HG02938 (cell line): ENCODE results near the gene TMEM256.

Experiments used
- ATAC-seq: cut with Tn5 transposase; IDR thresholded peaks from one replicate; pipeline ENCODE4 v1.9.1; 2021; ENCODE audit warnings: mild to moderate bottlenecking, moderate library complexity; ENCODE audit not compliant: unreplicated experiment

TMEM256 gene

DNA sequence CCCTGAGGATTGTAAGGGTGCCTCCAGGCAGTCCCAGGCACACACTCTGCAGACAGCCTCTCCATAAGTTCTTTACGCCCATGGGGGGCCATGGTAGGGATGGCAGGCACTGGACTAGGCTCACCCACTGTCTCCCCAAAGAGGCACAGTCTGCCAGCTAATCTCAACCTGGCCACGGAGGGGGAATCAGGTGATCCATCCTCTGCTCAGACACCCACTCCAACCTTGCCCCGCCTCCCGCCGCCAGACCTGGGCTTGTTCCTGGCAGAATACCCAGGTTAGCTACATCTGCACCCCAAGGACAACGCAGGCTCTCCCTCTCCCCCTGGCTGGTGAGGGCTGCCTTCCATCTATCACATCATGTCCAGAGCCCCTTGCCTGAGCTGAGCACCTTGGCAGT, 5.0 kb upstream of the TMEM256 start:
- ATAC-seq: no peak

DNA sequence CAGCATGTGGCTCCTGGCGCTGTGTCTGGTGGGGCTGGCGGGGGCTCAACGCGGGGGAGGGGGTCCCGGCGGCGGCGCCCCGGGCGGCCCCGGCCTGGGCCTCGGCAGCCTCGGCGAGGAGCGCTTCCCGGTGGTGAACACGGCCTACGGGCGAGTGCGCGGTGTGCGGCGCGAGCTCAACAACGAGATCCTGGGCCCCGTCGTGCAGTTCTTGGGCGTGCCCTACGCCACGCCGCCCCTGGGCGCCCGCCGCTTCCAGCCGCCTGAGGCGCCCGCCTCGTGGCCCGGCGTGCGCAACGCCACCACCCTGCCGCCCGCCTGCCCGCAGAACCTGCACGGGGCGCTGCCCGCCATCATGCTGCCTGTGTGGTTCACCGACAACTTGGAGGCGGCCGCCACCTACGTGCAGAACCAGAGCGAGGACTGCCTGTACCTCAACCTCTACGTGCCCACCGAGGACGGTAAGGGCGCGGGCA, 4.4 kb upstream of the TMEM256 start:
- no peak for ATAC-seq

DNA sequence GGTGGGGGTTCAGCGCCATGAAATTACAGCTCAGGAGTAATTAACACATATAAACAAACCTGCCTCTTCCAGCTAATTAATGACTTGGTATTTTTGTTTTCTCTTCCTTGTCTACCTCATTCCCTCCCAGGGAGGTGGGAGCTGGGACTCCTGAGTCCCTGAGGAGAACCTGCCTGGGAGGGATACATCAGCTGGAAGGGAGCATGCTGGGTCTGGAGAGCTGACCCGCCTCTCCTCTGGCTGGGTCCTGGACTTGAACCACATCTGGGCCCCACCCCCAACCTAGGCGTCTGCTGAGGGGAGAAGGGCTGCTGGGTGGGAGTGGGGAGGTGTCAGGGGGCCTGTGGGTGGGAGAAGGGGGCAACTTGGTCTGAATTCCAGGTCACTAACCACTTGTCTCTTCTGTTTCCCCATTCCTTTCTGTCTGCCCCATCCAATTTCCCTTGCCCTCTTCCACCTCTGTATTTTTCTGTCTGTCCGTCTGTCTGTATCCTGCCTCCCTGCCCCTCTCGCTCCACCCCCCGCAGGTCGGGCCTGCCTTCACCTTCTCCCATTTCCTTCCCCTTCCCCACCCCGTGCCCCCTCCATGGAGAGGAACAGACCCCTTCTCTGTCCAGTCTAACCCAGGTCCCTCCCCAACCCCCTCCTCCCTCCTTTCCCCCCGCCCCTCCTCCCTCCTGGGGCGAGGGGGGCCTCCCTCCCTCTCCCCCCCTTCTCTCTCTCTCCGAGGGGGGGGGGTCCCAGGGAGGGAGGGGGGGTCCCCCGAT, 3.8 kb upstream of the TMEM256 start, which contains the start of gene NLGN2:
Gene NLGN2, plus strand, starts transcription at position 361 of the 767 bp plus-strand sequence. CDS start 411 bp downstream, outside the sequence.
- ATAC-seq: no peak

DNA sequence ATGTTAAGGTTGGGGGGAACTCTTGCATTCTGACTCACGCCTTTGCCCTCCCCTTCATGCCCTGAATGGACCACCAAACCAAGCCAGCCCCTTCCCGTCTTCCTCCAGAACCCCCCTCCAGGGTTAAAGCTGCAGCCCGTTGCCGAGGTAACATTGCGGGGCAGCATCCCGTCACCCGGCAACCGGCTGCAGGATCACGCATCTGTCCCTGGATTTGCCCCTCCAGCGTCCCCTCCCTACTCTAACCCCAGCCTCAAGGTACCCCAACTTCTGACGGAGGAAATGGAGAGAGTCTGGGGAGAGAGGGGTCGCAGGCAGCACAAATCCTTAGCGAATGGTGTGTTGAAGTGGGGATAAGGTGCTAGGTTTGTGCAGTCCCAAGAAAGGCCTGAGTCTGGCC, 3.2 kb upstream of the TMEM256 start:
- ATAC-seq: no peak

DNA sequence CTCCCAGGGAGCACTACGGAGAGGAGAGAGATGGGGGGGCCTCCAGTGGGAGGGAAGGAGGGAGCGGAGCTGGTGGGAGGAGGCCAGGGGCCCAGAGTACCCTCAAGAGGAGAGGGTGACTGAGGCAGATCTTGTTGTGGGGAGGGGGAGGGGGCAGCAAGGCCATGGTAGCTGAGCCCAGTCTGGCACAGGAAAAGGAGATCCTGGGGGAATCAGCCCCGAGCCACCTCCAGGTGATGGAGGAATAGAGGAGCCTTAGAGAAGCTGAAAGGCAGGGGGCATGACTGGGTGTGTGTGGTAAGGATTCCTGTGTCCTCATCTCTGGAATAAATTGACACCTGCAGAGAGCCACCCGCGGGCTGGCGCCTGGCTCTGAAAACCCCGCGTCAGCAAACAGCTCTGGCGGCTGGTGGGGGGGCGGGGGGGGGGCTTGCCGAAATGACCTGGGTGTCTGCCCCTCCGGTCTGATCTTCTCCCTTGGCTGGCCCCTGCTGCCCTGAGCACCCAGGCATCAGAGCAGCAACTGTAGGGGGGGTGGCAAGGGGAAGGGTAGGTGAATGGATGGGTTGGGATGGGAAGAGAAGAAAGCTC, 2.4 kb upstream of the TMEM256 start:
- ATAC-seq: no peak

DNA sequence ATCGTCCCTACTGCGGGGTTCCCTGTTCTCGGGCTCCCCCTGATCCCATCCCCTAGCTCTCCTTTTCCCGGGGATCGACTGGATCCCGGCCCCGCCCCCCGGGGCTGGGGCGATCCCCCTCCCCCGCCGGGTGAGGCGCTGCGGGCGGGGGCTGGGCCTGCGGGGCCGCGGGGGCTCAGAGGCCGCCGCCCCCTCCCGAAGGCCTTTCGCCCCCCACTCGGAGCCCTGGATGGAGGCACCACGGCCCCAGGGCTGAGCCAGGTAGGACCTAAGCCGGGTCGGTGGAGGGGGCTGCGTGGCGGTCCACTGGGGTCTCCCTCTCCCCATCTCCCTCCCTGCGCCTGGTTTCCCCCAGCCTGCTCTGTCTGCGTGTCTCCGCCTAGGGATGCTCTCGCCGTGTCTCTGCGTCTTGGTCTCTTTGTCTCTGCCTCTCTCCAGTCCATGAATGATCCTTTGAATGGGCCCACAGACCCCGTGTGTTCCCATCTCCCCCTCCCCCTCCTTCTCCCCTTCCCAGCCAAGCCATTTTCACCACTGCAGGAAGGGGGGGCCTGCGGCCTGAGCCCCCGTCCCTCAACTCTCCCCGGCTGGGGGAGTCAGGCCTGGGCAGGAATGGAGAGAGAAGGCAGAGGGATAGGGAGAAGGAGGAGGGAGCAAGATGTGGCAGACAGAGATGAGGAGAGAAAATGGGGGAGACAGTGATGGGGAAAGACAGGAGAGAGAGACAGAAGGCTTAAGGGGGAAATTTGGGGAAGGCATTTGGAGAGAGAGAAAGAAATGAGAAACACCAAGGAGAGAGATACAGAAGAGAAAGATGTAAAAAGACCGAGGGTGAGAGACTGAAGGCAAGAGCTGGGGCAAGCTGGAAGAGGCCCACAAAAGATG, 1.7 kb upstream of the TMEM256 start:
- ATAC-seq: no peak

DNA sequence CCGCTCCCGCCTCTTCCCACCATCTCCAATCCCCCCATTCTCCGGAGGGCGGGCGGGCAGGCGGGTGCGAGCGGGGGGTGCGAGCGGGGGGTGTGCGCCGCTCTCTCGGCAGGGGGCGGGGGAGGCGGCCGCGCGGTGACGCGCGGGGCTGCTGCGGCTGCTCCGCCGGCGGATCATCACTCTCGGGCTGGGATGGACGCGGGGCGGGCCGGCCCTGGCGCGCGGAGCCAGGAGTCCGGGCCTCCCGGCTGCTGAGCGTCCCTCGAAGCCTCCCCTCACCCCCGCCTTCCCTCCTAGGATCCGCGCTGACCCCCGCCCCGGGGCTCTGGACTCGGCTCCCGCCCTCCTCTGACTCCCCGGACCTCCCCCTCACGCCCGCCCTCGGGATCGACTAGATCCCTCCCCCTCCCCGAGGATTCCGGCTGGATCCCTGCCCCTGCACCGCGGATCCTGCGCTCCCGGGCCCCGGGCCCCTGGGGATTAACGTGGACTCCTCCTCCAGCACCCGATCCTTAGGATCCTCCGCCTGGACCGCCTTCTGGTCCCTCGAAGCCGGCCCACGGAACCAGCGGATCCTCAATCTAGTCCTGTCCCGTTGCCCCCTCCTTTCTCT, 946 bp upstream of the TMEM256 start:
- ATAC-seq: no peak

DNA sequence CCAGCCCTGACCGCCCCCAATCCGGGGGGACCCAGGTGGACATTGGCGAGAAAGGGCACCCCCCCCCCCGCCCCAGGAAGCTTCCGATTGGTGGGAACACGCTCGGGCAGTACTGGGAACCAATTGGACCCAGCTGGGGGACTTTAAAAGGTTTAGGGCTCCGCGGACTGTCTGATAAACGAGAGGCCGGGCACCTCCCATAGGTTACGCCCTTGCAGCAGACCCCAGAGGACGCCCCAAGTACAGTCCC, 245 bp downstream of the TMEM256 start:
- no peak for ATAC-seq

DNA sequence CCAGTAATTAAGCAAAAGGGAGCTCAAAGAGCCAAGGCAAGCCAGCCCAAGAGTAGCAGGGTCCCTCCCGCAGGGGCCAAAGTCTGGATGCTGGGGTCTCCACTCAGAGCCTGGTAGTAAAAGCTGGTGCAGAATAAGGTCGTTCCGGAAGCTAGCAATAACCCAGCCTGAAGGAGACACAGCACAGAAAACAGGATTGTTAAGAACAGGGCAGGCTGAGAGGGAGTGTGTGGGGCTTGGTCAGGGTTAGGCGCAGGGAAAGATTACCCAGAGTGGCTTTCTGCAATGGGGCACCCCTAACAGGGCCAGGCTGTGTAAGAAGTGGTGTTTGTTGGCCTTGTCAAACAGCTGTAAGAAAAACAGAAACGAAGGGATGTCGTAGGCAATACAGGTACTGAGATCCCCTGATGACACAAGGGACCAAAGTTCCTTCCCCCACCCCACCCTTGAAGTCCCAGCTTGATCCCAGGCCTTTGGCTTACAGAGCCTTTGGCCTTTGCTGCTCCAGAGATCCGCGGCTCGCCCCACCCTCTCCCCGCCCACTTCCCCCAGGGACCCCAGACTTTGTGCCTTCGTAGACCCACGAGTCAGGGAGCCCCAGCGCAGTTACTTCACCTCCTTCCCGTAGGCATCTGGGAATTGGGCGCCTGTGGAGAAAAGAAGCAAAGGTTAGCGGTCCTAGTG, 712 bp downstream of the TMEM256 start:
- no peak for ATAC-seq

DNA sequence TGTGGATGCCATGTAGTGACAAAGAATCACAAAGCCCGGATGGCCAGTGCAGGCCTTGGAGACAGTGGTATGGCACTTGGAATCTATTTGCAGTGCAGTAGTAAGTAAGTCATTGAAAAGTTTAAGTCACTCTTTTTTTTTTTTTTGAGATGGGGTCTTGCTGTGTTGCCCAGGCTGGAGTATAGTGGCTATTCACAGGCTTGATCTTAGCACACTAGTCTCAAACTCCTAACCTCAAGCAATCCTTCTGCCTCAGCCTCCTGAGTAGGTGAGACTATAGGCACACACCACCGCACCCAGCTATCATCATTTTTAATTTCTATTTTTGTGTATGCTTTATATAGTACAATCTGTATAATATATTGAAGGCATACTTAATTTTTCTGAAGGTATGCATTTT, 5.3 kb downstream of the TMEM256 start:
- no peak for ATAC-seq

DNA sequence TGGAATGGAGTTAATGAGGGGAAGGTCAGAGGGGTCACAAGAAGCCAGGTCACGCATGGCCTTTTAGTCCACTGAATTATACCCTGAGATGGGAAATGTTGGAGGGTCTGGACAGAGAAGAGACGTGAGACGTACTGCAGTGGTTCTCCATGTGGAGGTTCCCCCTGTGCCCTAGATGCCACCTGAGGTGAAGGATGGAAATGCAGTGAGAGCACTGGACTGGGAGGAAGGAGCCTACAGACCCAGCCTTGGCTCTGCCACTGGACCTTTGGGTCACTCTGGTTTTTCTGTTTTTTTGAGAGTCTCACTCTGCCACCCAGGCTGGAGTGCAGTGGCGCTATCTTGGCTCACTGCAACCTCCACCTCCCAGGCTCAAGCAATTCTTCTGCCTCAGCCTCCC, 7.8 kb downstream of the TMEM256 start:
- ATAC-seq: no peak

DNA sequence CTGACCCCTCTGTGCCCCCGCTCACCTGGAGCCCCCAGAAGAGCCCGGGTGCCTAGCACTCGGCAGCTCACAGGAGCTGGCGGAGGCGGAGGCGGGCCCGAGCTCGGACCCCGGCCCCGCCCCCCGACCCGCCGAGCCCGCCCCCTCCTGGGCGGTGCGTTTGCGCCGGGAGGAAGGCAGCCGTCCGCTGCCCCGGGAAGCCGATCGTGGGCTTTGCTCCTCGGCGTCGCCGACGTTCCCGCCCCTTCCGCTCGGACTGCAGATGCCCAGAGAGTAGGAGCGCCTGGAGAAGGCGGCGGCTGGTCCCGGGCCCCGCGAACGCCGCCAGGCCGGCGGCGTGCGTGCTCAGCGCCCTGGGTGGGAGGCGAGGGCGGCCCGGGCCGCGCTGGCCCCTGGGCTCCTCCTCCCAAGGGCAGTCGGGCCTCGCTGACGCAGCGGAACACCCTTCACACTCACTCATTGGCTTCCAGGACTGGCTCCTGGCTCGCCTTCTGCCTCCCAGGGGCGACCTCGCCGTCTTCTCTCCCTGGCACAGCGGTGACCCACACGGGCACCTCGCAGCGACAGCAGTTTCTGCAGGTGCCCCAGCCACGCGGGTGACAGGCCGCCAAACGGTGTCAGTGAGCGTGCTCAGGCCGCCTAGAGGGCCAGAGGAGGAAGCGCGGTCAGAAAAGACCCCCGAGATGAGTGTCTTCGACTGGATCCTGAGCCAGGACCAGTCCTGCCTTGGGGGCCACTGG, 9.3 kb downstream of the TMEM256 start, which contains the start of gene PLSCR3:
Gene PLSCR3, minus strand, starts transcription at position 74 of the 740 bp plus-strand sequence. CDS start 415 bp downstream, outside the sequence.
- peak; percentile 63 for ATAC-seq

DNA sequence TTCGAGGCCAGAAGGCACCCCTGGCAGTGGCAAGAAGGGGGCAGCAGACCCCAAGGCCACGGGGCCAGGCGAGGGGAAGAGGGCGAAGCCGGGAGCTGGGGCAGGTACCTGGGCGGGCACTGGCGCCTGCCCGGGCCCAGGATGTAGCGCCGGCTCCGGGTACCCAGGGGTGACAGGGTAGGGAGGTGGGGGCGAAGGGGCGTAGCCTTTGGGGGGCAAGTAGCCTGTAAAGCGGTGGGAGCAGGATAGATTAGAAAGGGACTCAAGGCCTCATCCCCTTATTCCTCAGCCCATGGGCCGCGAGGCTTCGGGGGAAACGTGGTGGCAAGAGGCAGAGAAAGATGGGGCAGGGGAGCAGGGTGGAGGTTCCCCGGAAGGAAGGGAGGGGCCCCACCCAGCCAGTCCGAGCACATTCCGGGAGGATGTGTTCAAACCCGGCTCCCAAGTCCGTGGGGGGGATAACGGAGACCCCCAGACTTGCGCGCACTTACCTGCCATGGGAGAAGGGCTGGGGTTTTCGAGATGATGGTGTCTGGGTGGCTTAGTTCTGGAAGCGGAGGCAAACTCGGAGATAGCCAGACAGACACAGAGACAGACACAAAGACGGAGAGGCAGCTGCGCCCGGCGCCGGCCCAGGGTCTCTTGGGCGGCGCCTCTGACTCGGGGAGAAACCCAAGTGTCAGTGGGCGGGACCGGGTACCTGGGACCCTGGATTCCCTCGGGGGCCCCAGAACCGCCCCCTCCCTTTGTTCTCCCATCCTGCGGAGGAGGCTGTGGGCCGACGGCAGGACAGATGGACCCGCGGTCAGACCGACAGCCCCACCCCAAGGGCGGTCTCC, 10.1 kb downstream of the TMEM256 start:
- ATAC-seq: peak; percentile 34

DNA sequence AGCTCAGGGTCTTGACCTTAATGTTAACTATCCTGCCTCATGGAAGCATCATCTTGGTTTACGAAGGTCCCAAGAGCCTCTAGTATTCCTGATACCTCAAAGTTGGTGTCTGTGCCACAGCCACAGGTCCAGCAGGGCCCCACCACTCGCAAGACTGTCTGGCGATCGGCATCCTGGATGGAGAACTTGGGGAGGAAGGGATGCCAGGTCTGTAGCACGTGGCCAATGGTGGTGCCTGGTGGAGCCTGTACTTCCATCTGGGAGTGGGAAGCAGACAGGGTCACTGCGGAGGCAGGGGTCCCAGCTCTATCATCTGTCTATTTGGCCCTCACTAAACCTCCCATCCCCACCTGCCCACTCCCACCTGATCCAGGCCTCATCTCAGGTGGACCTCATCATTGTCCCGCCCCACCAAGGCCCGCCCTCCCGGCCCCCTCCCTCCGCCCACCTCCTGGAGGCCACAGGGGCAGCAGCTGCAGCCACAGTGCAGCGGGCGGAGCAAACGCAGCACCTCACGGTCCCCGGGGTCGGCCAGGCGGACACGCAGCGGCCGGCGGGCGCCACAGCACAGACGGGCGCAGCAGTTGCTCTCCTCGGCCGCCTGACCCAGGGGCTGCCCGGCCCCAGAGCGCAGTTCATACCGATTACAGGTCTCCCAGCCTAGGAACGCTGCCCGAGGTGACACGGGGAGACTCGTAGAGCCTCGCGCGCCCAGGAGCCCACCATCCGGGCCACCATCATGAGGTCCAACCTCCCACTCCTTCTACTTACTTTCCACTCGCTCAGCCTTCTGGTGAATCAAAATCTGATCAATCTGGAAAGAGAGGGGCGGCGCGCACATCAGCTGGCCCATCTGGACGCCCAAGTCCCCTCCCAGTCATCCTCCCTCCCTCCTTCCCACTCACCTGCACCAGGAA, 10.9 kb downstream of the TMEM256 start:
- no peak for ATAC-seq

DNA sequence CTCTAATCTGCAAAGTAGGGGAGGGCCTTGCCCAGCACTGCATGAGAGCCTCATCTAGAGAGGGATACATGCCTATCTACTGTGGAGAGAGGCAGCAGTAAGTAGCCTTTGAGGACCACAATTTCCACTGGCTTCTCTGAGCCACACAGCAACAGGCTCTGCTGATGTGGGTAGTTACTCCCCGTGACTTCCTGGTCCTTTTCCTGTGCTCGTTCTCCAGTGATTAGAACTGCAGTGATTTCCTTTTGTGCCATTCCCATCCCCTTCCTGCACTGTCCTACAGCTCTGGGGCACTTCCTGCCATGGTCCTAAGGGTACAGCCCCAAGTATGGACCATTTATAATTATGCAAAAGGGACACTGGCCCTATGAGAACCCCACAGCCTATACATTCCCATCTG, 12.6 kb downstream of the TMEM256 start:
- no peak for ATAC-seq

DNA sequence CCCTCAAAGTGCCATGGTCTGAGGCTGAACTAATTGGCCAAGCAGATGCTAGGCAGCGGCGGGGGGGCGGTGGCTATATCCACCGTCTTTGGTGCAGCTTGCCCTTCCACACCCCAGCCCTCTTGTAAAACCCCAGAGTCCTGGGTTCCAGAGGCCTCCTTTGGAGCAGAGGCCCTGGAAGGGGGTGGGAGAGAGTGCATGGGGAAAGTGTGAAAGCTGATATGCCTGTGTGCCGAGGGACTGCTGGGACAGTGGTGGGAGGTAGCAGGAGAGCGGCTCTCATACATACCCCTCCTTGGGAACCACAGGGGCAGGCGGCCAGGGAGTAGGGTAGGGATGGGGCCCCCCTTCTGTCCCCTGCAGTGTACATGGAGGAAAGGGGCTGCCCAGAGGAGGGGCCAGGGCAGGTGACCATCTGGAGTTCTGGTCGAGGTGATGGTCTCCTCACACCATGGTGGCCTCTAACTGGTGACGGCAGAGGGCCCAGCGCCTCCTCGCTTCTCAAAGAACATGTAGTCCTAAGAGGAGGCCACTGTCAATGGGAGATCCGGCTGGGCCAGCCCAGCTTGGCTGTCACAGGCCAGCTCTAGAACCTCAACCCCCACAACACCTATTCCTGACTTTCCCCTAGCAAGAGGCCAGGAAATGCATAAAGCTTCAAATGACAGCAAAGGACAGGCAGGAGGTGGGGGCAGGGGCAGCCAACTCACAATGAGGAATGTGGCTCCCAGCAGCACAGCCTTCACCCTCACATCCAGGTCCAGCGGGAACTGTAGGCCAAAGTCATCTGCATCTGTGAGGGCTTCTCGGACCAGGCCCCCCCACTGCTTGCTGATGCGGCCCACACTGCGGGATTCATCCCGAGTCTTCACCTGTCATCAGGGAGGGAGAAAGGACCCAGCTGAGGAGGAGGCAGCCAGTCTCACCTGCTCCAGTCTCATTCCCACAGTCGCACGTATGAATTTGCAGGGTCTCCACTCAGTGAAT, 13.7 kb downstream of the TMEM256 start:
- ATAC-seq: no peak

DNA sequence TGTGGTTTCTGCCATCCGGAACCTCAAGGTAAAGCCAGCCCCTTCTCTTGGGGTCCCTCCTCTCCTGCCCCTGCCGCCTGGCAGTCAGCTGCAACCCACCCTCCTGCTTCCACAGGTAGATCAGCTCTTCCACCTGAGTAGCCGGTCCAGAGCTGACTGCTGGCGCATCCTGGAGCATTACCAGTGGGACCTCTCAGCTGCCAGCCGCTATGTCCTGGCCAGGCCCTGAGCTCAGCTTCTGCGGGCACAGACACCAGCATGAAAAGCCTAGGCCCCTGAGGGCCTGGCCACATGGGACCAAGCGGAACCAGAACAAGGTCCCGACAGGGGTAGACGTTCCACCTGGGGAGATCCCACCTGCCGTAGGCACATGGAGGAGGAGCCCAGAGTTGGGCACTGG, 15.0 kb downstream of the TMEM256 start:
- ATAC-seq: no peak
